CD4-positive, alpha-beta T cell (primary cell): ENCODE data around the gene MTFMT. TPM values are rescaled to one million over a fixed set of nuclear protein-coding genes. Genes with fewer than 3 reads are reported as not detected.

Experiments
- ATAC-seq: fragments of 200-7000 bp; cut with Tn5 transposase; one replicate; pipeline ENCODE4 v1.10.0; 2022; ENCODE audit warnings: mild to moderate bottlenecking; ENCODE audit not compliant: poor library complexity
- CTCF ChIA-PET: fragments of 350-600 bp; sonication (Branson Sonifier 250); formaldehyde crosslinking; loops from one replicate; lab custom pipeline; 2021; ENCODE audit warnings: antibody characterized with exemption, inconsistent platforms; lab: Charles Lee
- POLR2A ChIA-PET: fragments of 350-600 bp; sonication (Branson Sonifier 250); formaldehyde crosslinking; loops from one replicate; lab custom pipeline; 2021; ENCODE audit warnings: antibody characterized with exemption, inconsistent platforms; lab: Charles Lee
- DNase-seq, 14 experiments: peaks; one replicate each; pipeline ENCODE4 v3.0.0-alpha.2; 2013 to 2020; ENCODE audit warnings: mixed read lengths in 2 of 14
- H3K27ac ChIP-seq, 2 donors: one replicate each; pipeline versions ENCODE4 v1.5.1 to v1.7.0; 2013; ENCODE audit warnings: low read length in 2 of 2, low read depth in 1 of 2, mild to moderate bottlenecking in 1 of 2
- H3K27me3 ChIP-seq, 2 experiments: 1 replicate in 1 of 2; 2 replicates in 1 of 2; pipeline versions ENCODE4 v1.6.1 to v1.7.0; 2013; ENCODE audit warnings: low read length in 2 of 2, control low read depth in 1 of 2, mild to moderate bottlenecking in 1 of 2, moderate library complexity in 1 of 2; ENCODE audit not compliant: insufficient read depth in 2 of 2, control insufficient read depth in 1 of 2
- H3K36me3 ChIP-seq: one replicate; pipeline ENCODE4 v1.6.1; 2013; ENCODE audit warnings: low read length, control low read depth; ENCODE audit not compliant: insufficient read depth
- H3K4me1 ChIP-seq: one replicate; pipeline ENCODE4 v1.6.1; 2013; ENCODE audit warnings: low read length, control low read depth; ENCODE audit not compliant: insufficient read depth
- H3K4me3 ChIP-seq: one replicate; pipeline ENCODE4 v1.5.1; 2013; ENCODE audit warnings: mild to moderate bottlenecking, low read length, moderate library complexity
- H3K9me3 ChIP-seq, 2 experiments: 1 replicate in 1 of 2; 2 replicates in 1 of 2; pipeline versions ENCODE4 v1.6.1 to v1.7.0; 2013; ENCODE audit warnings: low read length in 2 of 2, mild to moderate bottlenecking in 2 of 2, control low read depth in 1 of 2, moderate library complexity in 1 of 2; ENCODE audit not compliant: control insufficient read depth in 1 of 2, insufficient read depth in 1 of 2
- H3K27ac Mint-ChIP-seq: one replicate; pipeline ENCODE4 v1.8.0; 2020; ENCODE audit warnings: mixed read lengths
- H3K27me3 Mint-ChIP-seq: one replicate; pipeline ENCODE4 v1.8.0; 2021; ENCODE audit warnings: mixed read lengths
- H3K36me3 Mint-ChIP-seq: one replicate; pipeline ENCODE4 v1.8.0; 2021; ENCODE audit warnings: low read depth, mixed read lengths
- H3K4me1 Mint-ChIP-seq: one replicate; pipeline ENCODE4 v1.8.0; 2021; ENCODE audit warnings: low read depth, mixed read lengths
- H3K4me3 Mint-ChIP-seq: one replicate; pipeline ENCODE4 v1.8.0; 2020; ENCODE audit warnings: mild to moderate bottlenecking, mixed read lengths
- H3K9me3 Mint-ChIP-seq: one replicate; pipeline ENCODE4 v1.8.0; 2020; ENCODE audit warnings: mixed read lengths
- intact Hi-C, 2 experiments: fragments of 100-400 bp; cut with DNase I in 1 of 2; cut with micrococcal nuclease in 1 of 2; formaldehyde crosslinking; loops; one replicate each; pipeline versions ENCODE4 v1.15.1 to v1.9.0; 2023 to 2025; cut with DNase I, micrococcal nuclease
- total RNA-seq, 174 experiments: library from RNA in 2 of 174; stranded (reverse) in 2 of 174; gene quantifications; one replicate each; pipeline ENCODE4 v1.2.3 and lab custom pipeline; 2021 to 2026
- TF ChIP-seq, protein P1 (sequence below): fragments of 200-600 bp; IDR thresholded peaks from one replicate; pipeline ENCODE4 v1.8.0; 2022; ENCODE audit warnings: antibody characterized with exemption, mild to moderate bottlenecking

MTFMT gene
- total RNA-seq, 2 experiments from 2014 or later: 3.4 to 5.8 TPM

DNA sequence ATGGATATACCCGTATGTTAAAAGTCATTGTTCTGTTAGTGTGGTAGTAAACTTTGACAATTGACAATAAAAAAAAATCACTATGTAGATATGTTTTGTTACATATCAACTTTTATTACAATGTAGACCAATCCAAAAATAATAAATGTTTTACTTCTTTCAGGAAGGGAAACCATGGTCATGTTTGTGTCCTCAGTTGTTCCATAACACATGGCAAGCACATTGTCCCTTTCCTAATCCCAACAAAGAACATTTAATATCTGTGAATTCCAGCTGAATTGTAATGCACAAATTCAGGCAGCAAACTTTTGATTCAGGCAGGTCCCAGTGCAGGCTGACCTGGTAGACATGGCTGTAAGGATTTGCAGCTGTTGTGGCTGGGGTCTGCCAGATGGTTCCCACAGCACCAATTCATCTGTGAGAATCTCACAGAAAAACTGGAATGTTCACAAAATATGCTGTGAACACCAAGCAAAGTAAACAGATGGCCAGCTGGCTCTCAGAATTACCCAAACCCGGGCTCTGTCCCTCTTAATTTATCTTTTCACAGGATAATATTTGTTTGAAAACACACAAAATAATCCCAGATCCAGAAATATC lies 37.8 kb downstream of the MTFMT start:
- no peak overlapping the region for H3K27ac ChIP-seq
- Mint-ChIP-seq H3K4me3 (peak overlapping the region; percentile 91), H3K27ac (no peak overlapping the region), H3K9me3 (no peaks in the 10 kb centered on the region), H3K4me1 (peaks cover 38% of the 10 kb centered on the region), H3K36me3 (peaks cover 12% of the 10 kb centered on the region), H3K27me3 (no peaks in the 10 kb centered on the region)
- intact Hi-C loops: loop anchor here in 1 of 2 experiments (1.0 to 10.0 kb wide), 4 partner anchors 37 to 897 kb away; partner anchors contain the start of genes CIAO2A, RNU5A-1, SNX1 and TRIP4
- H3K4me3 ChIP-seq: no peak overlapping the region
- H3K9me3 ChIP-seq: no peaks in the 10 kb centered on the region
- H3K36me3 ChIP-seq: peaks cover 4% of the 10 kb centered on the region
- H3K27me3 ChIP-seq: no peaks in the 10 kb centered on the region
- ATAC-seq: no peak
- H3K4me1 ChIP-seq: peaks cover 23% of the 10 kb centered on the region
- TF ChIP-seq, protein P1, sequence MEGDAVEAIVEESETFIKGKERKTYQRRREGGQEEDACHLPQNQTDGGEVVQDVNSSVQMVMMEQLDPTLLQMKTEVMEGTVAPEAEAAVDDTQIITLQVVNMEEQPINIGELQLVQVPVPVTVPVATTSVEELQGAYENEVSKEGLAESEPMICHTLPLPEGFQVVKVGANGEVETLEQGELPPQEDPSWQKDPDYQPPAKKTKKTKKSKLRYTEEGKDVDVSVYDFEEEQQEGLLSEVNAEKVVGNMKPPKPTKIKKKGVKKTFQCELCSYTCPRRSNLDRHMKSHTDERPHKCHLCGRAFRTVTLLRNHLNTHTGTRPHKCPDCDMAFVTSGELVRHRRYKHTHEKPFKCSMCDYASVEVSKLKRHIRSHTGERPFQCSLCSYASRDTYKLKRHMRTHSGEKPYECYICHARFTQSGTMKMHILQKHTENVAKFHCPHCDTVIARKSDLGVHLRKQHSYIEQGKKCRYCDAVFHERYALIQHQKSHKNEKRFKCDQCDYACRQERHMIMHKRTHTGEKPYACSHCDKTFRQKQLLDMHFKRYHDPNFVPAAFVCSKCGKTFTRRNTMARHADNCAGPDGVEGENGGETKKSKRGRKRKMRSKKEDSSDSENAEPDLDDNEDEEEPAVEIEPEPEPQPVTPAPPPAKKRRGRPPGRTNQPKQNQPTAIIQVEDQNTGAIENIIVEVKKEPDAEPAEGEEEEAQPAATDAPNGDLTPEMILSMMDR: no peak
- CTCF ChIA-PET: no interaction called here
- POLR2A ChIA-PET: no interaction called here
- no peak for DNase-seq

DNA sequence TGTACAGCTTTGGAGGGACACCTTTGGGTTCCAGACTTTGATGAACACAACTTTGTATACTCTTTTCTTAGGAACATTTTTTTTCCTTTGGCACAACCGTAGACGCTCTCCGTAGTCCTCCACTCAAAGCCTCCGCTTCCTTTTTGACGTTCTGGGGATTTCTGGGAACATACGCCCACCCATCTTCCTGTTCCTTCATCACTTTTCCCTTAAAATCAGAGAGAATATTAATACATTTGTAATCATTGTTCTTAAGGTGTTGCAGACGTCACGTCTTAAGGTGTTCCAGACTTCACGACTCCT lies 39.3 kb downstream of the MTFMT start:
- H3K9me3 ChIP-seq: no peaks in the 10 kb centered on the region
- intact Hi-C loops: loop anchor here in 1 of 2 experiments (5.0 to 10.0 kb wide), 3 partner anchors 307 to 895 kb away; partner anchors contain the start of genes CIAO2A, RNU5A-1, SNX1 and TRIP4
- Mint-ChIP-seq H3K27me3 (no peaks in the 10 kb centered on the region), H3K36me3 (peaks cover 17% of the 10 kb centered on the region), H3K4me1 (peaks cover 48% of the 10 kb centered on the region), H3K27ac (peak overlapping the region; percentile 87), H3K9me3 (no peaks in the 10 kb centered on the region), H3K4me3 (peak overlapping the region; percentile 91)
- TF ChIP-seq, protein P1: no peak
- ATAC-seq (no peak), DNase-seq (no peak)
- peak overlapping the region; percentile 97 for H3K4me3 ChIP-seq
- H3K27ac ChIP-seq: peak overlapping the region; percentile 51 to 63
- no peaks in the 10 kb centered on the region for H3K27me3 ChIP-seq
- ChIA-PET CTCF (interaction anchor here (2.4 kb wide), 1 partner anchor 154 kb away, joined by 9 read pairs; no protein-coding TSS in a partner anchor), POLR2A (interaction anchor here (1.0 to 1.6 kb wide), 4 partner anchors 32 to 315 kb away, joined by 3 to 9 read pairs (median 3); partner anchors contain the start of gene RNU5B-1)
- peaks cover 29% of the 10 kb centered on the region for H3K4me1 ChIP-seq
- peaks cover 4% of the 10 kb centered on the region for H3K36me3 ChIP-seq

DNA sequence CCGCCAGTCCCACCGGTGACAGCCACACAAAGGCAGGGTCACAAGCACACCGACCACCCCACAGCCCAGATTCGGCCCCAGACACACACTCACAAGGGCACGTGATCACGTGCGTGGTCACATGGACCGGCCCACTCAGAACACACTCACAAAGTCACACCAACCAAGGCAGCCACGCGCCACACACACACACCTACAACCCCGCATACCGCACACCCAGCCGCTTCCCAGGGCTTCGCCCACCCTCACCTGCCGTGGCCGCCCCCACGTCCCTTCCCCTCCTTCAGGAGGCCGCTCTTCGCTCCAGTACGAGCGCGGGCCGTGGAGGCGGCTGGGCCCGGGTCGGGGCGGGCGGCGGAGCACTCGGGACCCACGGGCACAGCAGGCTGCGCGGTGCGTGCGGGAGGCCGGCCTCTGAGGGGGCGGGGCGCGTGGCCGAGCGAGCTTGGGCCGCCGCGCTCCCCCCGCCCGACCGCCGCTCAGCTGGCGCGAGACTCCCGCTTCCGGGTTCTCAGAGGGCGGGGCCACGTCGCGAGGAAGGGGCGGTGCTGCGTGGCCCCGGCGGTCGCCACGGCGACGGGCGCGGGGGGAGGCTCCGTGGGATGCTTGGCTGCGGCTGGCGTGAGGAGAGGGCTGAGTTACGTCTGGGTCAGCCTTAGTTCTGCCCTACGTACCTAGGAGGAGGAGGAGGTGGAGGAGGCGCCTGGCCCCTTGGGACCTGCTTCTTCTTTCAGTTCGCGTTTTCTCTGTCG lies 39.8 kb downstream of the MTFMT start, which contains the start of gene SPG21:
SPG21 (minus strand) TSS at position 499 of the 752 bp plus-strand sequence. CDS start 6,345 bp downstream, outside the sequence.
- H3K36me3 ChIP-seq: peaks cover 4% of the 10 kb centered on the region
- DNase-seq: peak; percentile 71 to 96 (median 87)
- no peaks in the 10 kb centered on the region for H3K9me3 Mint-ChIP-seq
- H3K4me1 ChIP-seq: peaks cover 29% of the 10 kb centered on the region
- ChIA-PET POLR2A (interaction anchor here (0.7 to 1.6 kb wide), 6 partner anchors 24 to 602 kb away, joined by 3 to 9 read pairs (median 3); partner anchors contain the start of genes RNU5B-1 and TRIP4), CTCF (interaction anchor here (0.6 to 2.4 kb wide), 2 partner anchors 149 to 154 kb away, joined by 3 to 9 read pairs; no protein-coding TSS in a partner anchor)
- ATAC-seq: peak; percentile 88
- H3K27ac ChIP-seq: peak within 1 kb of the TSS; percentile 63 to 66
- no peaks in the 10 kb centered on the region for H3K9me3 ChIP-seq
- H3K4me3 Mint-ChIP-seq: peak within 1 kb of the TSS; percentile 91
- H3K27me3 ChIP-seq: no peaks in the 10 kb centered on the region
- no peaks in the 10 kb centered on the region for H3K27me3 Mint-ChIP-seq
- H3K4me1 Mint-ChIP-seq: peaks cover 53% of the 10 kb centered on the region
- H3K4me3 ChIP-seq: peak within 1 kb of the TSS; percentile 97
- H3K27ac Mint-ChIP-seq: peak within 1 kb of the TSS; percentile 87
- intact Hi-C loops: loop anchor here in 1 of 2 experiments (5.0 to 10.0 kb wide), 5 partner anchors 143 to 895 kb away; partner anchors contain the start of genes CIAO2A, PDCD7, PLEKHO2 and RNU5A-1
- TF ChIP-seq, protein P1: no peak
- H3K36me3 Mint-ChIP-seq: peaks cover 19% of the 10 kb centered on the region
